NCI-H2107 (cell line): ENCODE data around the gene LSP1.

Experiments
- DNase-seq: peaks from one replicate; lab custom pipeline; 2025; lab: John Stamatoyannopoulos, UW

The LSP1 gene

DNA sequence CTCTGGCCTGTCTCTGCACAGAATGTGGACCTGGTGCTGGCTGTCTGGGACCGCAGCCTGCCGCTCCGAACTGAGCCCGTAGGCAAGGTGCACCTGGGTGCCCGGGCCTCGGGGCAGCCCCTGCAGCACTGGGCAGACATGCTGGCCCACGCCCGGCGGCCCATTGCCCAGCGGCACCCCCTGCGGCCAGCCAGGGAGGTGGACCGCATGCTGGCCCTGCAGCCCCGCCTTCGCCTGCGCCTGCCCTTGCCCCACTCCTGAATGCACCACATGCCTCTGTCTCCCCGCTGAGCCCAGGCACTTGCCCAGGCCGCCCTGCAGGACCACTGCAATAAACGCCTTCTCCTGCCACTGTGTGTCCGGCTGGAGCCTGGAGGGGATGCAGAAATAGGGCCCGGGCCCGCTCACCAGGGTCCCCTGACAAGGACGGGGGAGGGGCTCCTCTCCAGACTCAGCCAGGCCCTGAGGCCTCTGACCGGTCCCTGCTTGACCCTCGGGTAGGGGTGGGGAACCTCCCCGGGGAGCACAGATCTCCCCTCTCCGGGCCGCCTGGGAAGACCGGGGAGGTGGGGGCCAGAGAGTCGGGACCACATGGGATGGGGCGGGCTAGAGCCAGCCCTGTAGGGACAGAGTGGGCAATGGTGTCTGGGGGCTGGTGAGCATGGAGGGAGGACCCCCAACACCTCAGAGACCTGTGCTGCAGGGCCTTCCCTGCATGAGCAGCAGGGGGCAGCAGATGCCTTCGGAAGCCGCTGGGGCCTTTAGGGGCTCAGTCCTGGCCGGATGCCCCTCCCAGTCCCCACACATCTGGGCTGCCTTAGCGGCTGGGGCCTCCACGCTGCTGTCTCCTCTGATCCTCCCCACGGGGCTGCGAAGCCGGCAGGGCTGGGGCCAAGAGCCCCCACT is 15.5 kb upstream of the LSP1 start:
- DNase-seq = no peak

DNA sequence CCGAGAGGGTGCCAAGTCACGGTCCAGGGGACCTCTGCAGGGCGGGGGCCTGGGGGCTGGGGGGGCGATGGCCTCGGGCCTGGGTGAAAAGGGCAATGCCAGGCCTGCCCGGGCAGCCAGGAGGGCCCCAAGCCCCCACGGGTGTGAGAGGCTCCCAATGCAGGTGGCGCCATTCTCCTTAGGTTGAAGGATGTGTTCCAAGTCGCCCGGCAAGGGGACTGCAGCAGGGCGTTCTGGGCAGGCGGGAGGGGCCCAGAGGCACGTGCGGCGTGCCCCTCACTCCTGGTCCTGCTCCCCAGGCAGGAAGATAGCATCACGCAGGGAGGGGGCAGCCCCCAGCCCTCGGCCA is 14.8 kb upstream of the LSP1 start:
- no peak for DNase-seq

DNA sequence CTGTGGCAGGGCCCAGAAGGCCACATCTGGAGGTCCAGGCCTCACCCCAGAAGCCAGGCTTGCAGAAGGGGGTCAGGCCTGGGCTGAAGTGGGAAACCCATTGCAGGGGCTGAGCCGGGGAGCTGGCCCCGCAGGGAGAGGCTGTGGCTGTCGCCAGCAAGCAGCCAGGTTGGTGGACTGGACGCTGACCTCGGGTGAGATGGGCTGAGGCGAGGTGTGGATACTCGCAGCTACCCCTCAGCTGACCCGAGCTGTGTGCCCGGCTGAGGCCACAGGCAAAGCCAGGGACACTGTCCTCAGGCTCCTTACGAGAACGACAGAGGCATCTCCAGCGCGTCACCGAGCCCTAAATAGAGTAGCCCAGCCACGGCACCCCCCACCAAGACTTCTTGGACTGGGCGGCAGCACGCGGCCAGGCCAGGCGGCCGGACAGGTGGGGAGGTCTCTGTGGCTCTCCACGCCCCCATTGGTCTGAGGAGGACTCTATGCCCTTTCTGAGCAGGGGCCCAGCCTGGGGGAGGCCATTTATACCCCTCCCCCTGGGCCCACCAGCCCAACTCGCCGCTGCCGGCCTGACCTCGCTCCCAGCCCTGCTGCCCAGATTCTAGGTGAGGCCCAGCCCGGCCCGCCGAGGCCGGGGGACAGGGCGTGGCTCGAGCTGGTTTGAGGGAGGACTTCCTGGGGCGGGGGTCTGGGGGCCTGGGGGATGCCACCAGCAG is 14.3 kb upstream of the LSP1 start, which contains the start of gene TNNI2:
Gene TNNI2, plus strand, starts transcription at position 556 of the 719 bp plus-strand sequence. CDS start 716 bp downstream, outside the sequence.
- DNase-seq = no peak

DNA sequence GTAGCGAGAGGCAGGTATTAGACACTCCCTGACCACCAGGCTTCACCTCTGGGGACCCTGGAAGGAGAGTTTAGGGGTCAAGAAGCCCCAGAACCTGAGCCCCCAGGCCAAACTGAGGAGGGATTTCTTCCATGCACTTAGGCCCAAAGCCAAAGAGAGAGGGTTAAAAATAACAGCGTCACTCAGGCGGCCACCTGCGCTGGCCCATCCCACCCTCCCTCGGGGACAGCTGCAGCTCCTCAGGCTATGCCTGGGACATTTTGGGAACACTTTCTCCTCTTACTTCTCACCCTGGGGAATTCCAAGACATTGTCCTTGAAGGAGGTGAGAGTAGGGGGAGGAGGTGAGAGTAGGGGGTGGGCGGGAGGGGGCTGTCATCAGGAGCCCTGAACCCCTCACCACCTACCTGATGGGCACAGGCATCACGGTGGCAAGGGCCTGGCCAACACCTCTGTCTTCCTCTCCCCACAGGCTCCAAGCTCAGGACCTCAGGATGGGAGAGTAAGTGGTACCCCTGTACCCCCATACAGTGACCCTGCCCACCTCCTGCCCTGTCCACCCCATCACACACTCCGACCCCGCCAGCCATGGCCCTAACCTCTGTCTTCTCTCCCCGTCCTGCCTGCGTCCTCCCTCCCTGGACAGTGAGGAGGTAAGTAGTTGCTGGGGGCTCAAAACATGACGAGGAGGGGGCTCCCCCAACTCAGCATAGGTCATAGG is 13.5 kb upstream of the LSP1 start:
- no peak for DNase-seq

DNA sequence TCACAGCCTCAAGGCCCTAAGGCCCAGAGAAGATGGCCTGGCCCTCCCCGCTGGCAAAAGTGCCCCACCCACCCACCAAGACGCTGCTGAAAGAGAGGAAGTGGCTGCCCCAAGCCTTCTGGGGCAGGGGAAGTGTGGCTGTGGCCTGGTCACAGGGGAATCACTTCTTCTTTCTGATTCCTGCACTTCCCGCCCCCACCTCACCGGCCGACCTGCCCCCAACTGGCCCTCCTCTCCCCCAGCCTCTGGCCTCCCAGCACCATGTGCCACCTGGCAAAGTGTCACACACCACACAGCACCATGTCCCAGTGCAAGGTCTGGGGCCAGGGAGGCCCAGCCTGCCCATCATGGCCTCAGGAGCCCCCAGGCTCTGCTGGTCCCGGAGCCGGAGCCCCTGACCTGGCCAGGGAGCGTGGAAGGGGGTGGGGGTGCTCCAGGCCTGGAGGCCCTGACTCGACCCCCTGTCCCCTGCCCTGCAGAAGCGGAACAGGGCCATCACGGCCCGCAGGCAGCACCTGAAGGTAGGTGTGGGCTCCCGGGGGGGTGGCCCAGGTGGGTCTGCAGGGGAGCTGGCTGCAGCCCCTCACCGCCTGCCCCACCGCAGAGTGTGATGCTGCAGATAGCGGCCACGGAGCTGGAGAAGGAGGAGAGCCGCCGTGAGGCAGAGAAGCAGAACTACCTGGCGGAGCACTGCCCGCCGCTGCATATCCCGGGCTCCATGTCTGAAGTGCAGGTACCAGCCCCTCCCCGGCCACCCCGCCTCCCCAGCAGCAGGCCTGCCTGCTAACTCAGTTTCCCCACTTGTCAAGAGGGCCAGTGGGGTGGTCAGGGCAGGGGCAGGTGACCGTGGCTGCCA is 12.7 kb upstream of the LSP1 start:
- no peak for DNase-seq

DNA sequence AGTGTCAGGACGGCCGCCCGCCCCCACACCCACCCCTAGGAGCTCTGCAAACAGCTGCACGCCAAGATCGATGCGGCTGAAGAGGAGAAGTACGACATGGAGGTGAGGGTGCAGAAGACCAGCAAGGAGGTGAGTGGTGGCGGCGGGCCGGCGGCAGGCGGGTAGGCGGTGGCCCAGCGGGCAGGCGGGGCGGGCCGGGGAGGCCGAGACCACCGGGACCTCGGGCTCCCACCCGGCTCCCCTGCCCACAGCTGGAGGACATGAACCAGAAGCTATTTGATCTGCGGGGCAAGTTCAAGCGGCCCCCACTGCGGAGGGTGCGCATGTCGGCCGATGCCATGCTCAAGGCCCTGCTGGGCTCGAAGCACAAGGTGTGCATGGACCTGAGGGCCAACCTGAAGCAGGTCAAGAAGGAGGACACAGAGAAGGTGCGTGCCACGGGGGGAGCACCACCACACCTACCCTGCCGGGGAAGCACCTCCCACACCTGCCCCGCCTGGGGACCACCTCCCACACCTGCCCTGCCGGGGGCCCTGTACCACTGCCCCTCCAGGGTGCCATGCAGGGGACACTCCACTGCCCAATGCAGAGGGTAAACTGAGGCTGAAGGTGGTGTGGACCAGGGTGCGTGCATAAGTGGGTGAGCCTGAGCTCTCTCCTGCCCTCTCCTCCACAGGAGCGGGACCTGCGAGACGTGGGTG is 12.0 kb upstream of the LSP1 start:
- DNase-seq = no peak

DNA sequence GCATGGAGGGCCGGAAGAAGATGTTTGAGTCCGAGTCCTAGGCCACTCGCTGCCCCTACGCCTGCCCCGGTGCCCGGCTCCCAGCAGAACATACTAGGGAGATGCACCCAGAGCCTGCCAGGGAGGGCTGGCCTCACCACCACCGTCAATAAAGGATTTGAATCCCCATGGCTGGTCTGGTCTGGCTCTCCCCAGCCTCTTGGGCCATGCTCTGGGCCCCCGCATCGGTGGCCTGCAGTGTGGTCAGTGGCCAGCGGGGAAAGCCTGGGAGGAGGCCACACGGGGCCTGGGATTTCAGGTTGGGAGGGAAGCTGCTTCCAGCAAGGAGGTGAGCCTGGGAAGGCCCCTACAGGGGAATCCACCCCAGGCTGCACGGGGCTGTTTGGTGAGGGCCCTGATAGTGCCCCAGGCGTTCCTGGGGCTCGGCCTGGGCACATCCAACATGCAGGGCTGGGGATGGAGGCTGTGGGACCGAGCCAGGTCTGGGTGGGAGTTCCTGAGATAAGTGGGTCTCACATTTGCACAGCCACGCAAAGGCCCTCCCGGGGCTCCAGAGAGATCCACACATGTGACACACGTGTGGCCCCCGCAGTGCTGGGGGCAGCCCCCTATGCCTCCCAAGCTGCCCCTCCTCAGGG is 11.3 kb upstream of the LSP1 start:
- no peak for DNase-seq

DNA sequence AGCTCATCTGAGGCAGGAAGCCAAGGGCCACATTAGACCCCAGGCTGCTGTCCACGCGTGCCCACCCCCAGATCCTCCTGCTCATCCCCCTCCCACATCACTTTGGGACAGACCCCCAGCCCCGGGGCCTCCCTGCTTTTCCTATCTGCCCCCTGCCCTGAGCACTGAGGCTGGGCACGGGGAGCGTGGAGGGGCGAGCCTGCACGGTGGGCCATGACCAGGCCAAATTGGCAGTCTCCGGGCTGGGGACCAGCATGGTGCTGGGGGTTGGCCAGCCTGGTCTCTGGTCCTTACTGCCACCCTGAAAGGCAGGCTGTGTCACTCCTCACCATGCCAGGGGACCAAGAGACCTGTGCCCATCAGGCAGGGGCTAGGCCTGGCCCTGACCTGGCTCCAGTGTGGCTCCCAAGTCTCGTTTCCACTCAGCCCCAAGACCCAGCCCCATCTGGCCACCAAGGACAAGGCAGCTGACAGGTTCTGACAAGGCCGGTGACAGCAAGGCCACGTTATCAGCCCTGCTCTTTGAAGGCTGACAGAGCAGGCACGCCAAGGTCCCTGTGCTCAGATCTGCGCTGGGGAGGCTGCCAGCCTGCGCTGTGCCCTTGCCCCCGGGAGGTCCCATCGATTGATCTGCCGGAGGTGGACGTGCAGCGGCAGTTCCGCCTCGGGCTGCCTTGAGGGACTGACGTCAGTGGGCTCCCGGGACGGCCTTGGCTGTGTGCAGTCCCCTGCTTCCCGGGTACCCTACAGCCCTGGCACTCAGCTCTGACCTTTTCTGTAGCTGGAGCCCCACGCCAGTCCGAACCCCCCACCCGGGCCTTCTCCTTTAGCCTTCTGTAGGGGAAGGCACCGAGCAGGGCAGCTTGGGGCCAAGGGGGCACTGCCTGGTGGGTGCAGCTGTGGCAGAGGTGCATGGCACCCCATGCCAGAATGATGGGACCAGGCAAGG is 10.5 kb upstream of the LSP1 start:
- no peak for DNase-seq

DNA sequence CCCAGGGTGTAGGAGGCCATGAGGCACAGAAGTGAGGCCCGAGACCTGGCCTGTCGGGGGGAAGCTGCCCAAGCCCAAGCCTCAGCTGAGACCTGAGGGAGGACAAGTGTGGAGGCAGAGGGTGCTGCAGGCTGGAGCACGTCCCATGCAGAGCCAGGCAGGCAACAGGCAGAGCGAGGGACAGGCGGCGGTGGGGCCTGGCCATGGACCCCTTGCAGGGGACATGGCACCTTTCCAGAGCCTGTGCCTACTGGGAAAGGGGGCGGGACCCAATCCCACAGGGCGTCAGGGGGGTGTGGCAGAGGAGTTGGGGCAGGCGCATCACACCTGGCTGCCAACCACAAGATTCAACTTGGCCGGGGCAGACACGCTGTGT is 9.8 kb upstream of the LSP1 start:
- DNase-seq = no peak

DNA sequence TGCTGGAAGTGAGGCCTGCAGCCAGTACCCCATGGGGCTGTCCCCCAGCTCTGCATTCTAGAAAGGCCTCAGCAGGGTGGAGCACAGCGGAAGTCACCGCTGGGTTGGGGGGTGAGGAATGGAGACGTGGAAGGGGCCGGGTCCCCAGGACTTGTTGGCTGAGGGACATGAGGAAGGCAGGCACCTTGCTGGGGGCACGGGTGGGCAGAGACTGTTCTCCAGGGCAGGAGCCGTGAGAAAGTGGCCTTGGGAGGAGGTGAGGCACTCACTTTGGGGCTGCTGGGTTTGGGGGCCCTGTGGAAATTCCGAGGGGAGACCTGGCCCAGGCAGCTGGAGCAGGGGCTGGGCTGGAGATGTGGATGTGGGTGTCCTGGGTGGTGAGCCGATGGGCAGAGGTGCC is 9.1 kb upstream of the LSP1 start:
- no peak for DNase-seq

DNA sequence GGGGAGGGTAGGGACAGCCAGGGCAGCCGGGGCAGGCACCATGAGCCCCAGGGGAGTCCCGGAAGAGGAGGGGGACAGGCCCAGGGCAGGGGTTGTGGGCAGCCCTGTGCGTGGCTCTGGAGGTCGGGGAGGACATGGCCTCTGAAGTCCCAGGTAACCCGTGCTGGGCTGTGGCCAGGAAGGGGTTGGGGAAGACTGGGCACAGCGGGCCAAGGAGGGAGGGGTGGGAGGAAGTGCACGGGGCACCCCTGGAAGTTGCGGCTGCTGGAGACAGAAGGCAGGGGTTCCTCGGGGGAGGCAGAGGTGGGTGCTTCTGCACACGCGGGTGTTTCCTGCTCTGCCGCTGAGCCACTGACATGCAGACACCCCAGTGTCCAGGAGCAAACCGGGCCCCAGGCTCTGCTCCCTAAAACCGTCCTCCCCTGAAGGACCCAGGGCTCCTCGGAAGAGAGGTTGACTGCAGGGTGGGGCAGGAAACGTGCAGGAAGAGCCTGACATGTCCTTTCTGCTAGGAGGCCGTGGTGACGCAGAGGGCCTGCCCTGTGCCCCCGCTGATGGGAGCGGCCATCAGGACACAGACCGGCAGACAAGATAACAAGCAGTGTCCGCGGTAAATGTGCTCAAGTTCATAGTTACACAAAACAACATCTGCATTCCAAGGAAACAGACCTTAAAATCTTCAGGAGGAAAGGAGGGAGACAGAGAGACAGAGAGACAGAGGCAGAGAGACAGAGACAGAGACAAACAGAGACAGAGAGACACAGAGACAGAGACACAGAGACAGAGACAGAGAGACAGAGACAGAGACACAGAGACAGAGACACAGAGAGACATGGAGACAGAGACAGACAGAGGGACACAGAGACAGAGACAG is 8.4 kb upstream of the LSP1 start:
- no peak for DNase-seq

DNA sequence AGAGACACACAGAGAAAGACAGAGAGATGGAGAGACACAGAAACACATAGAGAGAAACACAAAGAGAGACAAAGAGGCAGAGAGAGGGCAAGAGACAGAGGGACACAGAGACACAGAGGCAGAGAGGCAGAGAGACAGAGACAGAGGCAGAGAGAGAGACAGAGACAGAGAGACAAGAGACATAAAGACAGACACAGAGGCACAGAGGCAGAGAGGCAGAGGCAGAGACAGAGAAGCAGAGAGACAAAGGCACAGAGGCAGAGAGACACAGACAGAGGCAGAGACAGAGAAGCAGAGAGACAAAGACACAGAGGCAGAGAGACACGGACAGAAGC is 7.8 kb upstream of the LSP1 start:
- no peak for DNase-seq

DNA sequence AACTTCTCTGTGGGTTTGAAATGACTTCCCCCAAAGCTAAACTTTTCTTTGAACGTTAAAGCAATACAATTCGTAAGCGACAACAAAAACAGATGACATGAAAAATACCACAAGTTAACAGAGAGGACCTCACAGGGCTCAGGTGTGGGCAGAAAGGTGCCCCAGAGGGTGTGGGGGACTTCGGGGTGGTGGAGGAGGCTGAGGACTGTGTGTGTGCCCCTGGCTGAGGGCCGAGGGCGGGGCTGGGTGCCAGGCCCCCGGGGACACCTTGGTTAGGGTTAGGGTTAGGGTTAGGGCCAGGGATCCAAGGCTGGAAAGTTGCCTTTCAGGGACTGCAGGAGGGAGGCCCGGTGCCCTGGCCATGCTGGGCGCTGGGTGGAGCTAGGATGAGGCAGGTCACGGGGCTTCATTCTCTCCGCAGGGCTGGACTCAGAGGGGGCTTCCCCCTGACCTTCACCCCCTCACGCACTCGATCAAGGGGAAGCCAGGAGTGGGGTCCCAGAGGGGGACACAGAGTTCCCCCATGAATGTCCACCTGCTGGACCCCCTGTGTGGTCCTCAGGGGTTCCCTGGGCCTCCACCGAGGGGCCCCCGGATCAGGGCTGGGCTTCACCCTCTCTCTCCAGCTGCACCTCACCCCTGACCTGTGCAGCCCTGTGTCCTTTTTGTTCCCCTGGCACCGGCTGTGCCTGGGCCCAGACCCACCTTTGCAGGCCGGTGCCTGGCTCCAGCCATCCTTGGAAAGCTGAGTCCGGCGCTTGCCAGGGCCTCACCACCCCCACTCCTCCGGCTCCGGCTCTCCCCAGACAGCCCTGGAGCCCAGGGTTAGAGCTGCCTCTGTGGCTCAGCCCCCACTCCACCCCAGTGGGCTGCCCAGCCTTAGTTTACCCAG is 7.1 kb upstream of the LSP1 start:
- DNase-seq = no peak

DNA sequence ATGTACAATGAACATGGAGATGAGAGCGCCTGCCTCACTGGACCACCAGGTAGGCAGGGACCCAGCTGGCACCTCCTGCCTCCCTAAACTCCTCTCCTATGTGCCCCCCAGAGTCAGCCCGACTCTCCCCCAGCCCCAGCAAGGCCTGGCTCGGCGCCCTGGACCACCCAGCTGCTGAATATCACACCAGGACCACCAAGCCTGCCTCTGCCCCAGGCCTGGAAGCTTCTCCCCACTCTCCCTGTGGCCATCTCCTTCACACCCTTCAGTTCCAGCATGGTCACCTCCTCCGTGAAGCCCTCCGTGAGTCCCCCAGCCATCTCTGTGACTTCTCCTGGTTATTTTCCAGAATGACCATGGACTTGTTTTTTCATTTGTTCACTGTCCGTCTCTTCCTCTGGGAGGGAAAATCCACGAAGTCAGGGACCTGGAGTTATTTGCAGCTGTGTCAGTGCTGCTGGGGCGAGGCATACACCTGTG is 6.4 kb upstream of the LSP1 start:
- no peak for DNase-seq

DNA sequence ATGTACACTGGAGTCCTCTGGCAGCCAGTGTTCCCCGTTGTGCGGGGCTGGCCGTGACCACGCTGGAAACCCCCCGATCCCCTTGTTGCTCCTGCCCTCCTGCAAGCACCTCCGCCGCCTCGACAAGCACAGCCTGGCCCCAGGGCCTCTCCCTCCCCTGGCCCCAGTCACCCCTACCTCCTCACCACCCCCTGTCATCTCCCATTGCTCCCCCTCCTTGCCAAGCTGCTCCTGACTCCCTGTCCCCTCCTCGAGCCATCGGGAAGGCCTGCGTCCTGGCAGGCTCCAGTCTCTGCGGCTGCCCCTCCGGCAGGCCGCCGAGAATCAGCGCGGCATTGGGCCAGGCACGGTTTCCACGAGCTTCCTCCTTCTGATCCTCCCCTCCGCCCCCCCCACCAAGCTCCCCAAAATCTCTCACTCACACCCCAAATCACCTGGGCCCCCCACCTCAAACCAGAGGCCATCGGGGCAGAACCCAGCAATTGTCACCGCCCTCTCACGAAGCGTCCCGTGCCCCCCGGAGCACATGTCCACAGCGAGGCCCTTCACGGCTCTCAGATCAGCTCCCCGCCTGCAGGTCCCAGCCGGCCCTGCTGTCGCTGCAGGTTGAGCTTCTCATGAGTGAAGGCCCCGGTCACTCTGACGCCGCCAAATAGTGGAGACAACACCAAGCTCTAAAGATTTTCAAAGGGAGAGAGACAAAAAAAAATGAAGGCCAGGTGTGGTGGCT is 5.7 kb upstream of the LSP1 start:
- DNase-seq = no peak

DNA sequence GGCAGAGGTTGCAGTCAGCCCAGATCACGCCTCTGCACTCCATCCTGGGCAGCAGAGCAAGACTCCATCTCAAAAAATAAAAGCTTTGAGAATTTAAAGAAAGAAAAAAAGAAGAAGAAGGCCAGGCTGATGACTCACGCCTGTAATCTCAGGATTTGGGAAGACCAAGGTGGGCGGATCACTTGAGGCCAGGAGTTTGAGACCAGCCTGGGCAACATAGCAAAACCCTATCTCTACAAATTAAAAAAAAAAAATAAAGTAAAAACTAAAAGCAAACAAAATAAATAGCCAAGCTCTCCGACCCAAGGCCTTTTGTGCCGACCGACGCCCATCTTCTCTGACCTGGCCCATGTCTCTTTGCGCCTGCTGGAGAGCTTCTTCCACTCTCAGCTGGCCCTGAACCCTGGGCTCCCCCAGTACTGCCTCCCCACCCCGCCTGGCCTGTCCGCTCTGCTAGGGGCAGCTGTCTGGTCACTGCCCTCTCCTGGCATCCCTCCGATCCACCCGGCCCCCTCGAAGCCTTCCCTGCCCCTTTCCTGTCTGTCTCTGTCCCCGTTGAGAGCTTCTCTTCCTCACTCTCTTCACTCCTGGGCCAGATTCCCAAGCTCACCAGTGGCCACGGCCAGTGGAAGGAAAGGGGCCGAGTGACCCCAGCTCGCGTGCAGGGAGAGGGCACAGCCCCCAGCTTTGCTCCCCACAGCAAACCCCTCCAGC is 4.8 kb upstream of the LSP1 start:
- no peak for DNase-seq
